PFSK-1 (cell line): ENCODE results near the gene PARD3B.

Source experiments
- FOXP2 ChIP-seq: optimal IDR thresholded peaks from 2 replicates; pipeline ENCODE3; 2011; ENCODE audit warnings: borderline replicate concordance, control low read depth, inconsistent platforms; ENCODE audit not compliant: insufficient read depth; ENCODE audit errors: extremely low read length, extremely low read depth
- POLR2AphosphoS5 ChIP-seq: IDR thresholded peaks from 2 replicates; pipeline ENCODE4 v1.6.1; 2012; ENCODE audit warnings: low read depth, mild to moderate bottlenecking, control low read depth, low read length, moderate library complexity
- REST ChIP-seq, 2 experiments: IDR thresholded peaks; 2 replicates each; pipeline versions ENCODE4 v1.6.1 to v1.8.0; 2011 to 2012; ENCODE audit warnings: low read depth in 2 of 2, low read length in 2 of 2, control low read depth in 1 of 2, inconsistent platforms in 1 of 2, mild to moderate bottlenecking in 1 of 2, moderate library complexity in 1 of 2; ENCODE audit not compliant: insufficient read depth in 1 of 2
- SIN3A ChIP-seq: IDR thresholded peaks from 2 replicates; pipeline ENCODE4 v1.6.1; 2012; ENCODE audit warnings: mild to moderate bottlenecking, low read length, moderate library complexity, borderline replicate concordance; ENCODE audit not compliant: insufficient read depth
- TAF1 ChIP-seq: IDR thresholded peaks from 2 replicates; pipeline ENCODE4 v1.6.1; 2012; ENCODE audit warnings: low read length, control low read depth, borderline replicate concordance; ENCODE audit not compliant: insufficient read depth

Gene PARD3B

DNA sequence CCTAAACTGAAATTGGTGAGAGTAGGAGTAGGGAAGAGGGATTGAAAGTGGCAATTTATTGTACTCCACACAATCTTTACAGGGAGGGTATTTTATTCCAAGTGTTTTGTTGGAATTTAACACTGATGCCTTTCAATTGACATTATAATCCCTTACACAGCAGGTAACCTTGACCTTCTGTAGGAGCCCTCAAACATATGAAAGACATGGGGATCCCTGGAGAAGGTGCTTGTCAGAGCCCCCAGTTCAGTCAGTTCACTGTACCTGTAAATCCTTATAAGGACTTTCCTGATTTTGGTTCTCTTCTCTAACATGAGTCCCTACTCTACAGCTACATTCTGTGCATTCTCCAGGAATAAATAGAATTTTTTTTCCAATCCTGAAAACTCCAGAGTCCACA, 752.1 kb downstream of the PARD3B start:
- TF ChIP-seq SIN3A (no peak), TAF1 (no peak), REST (IDR thresholded peaks at IDR 0.05; ENCODE audit: insufficient read depth in 1 of 2, low read depth in 2 of 2, low read length in 2 of 2) (no peak), POLR2AphosphoS5 (no peak), FOXP2 (no peak)

- TF ChIP-seq FOXP2, result no peak
Measured at GRCh38 chr2:205297846-205298245, 752.6 kb downstream of the PARD3B start.

GRCh38 chr2:205311201-205311600, 765.9 kb downstream of the PARD3B start:
- TF ChIP-seq FOXP2 (no peak), POLR2AphosphoS5 (no peak), SIN3A (no peak), TAF1 (no peak), REST (IDR thresholded peaks at IDR 0.05; ENCODE audit: insufficient read depth in 1 of 2, low read depth in 2 of 2, low read length in 2 of 2) (no peak)

DNA sequence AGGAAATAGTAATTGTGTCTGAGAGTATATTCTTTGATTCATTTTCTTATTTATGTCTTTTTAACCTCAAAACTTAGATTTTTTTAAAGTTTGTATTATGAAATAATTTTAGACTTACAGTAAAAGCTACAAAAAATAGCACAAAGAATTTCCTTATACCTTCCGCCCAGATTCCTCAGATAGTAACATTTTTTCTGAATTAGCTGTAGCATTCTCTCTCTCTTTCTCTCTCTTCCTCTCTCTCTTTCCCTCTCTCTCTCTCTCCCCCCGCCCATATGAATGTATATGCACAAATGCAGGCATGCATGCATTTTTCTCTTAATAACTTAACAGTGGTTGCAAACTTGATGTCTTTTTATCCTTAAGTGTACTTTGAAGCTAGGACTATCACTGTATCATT, 776.0 kb downstream of the PARD3B start:
- TF ChIP-seq REST (IDR thresholded peaks at IDR 0.05; ENCODE audit: insufficient read depth in 1 of 2, low read depth in 2 of 2, low read length in 2 of 2), result no peak
- TF ChIP-seq TAF1, result no peak
- TF ChIP-seq FOXP2, result no peak
- no peak for TF ChIP-seq POLR2AphosphoS5
- TF ChIP-seq SIN3A, result no peak

- TF ChIP-seq TAF1 (no peak), SIN3A (no peak), REST (IDR thresholded peaks at IDR 0.05; ENCODE audit: insufficient read depth in 1 of 2, low read depth in 2 of 2, low read length in 2 of 2) (no peak), POLR2AphosphoS5 (no peak), FOXP2 (no peak)
Measured at GRCh38 chr2:205323929-205324328, 778.7 kb downstream of the PARD3B start.
